HCT116 (cell line): ENCODE results near the gene EML1. TPM values are rescaled to one million over a fixed set of nuclear protein-coding genes. Genes with fewer than 3 reads are reported as not detected.

Experiments used
- ATAC-seq: fragments of 200-7000 bp; cut with Tn5 transposase; 2 replicates; pipeline ENCODE4 v1.9.1; 2020; ENCODE audit warnings: mild to moderate bottlenecking, moderate library complexity
- BruUV-seq: library from RNA; stranded (reverse); fragments of 400-500 nt; replicated peaks from 2 replicates; lab custom pipeline; 2021; lab: Mats Ljungman, UMichigan
- CTCF ChIA-PET: fragments of 300-600 bp; sonication (Branson Sonifier 250); formaldehyde crosslinking; loops from one replicate; lab custom pipeline; 2021; ENCODE audit warnings: antibody characterized with exemption; lab: Charles Lee
- POLR2A ChIA-PET: fragments of 300-600, 350-600 bp; sonication (Branson Sonifier 250); formaldehyde crosslinking; loops from one replicate; lab custom pipeline; 2021; ENCODE audit warnings: antibody characterized with exemption; lab: Charles Lee
- RAD21 ChIA-PET, 2 experiments: fragments of 300-600 bp; sonication (Branson Sonifier 250); formaldehyde crosslinking; loops; one replicate each; lab custom pipeline; 2023; ENCODE audit warnings: low total read pairs in 2 of 2; ENCODE audit not compliant: uncharacterized antibody in 2 of 2, unreplicated experiment in 2 of 2, low non-redundant PET in 1 of 2; lab: Charles Lee
- DNase-seq: peaks from one replicate; pipeline ENCODE4 v3.0.0-alpha.2; 2010; ENCODE audit warnings: low read depth, low spot score
- H2AFZ ChIP-seq: fragments of 200-600 bp; shearing (Covaris generic), sonication (generic); 2 replicates; pipeline ENCODE4 v1.6.1; 2017; ENCODE audit warnings: low read depth, mixed run types, mixed read lengths, antibody characterized with exemption, low read length; ENCODE audit not compliant: poor library complexity, severe bottlenecking
- H3K27ac ChIP-seq: 2 replicates; pipeline ENCODE4 v1.5.1; 2012; ENCODE audit warnings: low read depth, low read length
- H3K27me3 ChIP-seq: fragments of 200-600 bp; sonication (generic); 2 replicates; pipeline ENCODE4 v1.6.1; 2016; ENCODE audit warnings: mixed run types, low read length, mixed read lengths; ENCODE audit not compliant: insufficient read depth
- H3K36me3 ChIP-seq, 2 experiments: fragments of 200-500 bp in 1 of 2; fragments of 200-600 bp in 1 of 2; sonication (Bioruptor generic) in 1 of 2; sonication (generic) in 1 of 2; 2 replicates each; pipeline versions ENCODE4 v1.5.1 to v1.6.1; 2014 to 2016; ENCODE audit warnings: low read length in 2 of 2, inconsistent platforms in 1 of 2, mixed read lengths in 1 of 2, mixed run types in 1 of 2; ENCODE audit not compliant: insufficient read depth in 2 of 2, control insufficient read depth in 1 of 2
- H3K4me1 ChIP-seq, 2 experiments: fragments of 200-600 bp in 1 of 2; sonication (generic) in 1 of 2; 2 replicates each; pipeline versions ENCODE4 v1.5.1 to v1.6.1; 2012 to 2017; ENCODE audit warnings: low read length in 2 of 2, inconsistent platforms in 1 of 2, mild to moderate bottlenecking in 1 of 2, mixed read lengths in 1 of 2, mixed run types in 1 of 2, moderate library complexity in 1 of 2; ENCODE audit not compliant: insufficient read depth in 2 of 2, control insufficient read depth in 1 of 2
- H3K4me2 ChIP-seq: fragments of 200-600 bp; sonication (generic); 2 replicates; pipeline ENCODE4 v1.6.1; 2017; ENCODE audit warnings: mixed run types, low read length, mixed read lengths
- H3K4me3 ChIP-seq, 2 experiments: fragments of 200-600 bp in 1 of 2; sonication (generic) in 1 of 2; replicated peaks in 1 of 2; 2 replicates each; pipeline ENCODE4 v1.5.1; 2011 to 2016; ENCODE audit warnings: low read length in 2 of 2, control low read depth in 1 of 2, low read depth in 1 of 2, mild to moderate bottlenecking in 1 of 2, mixed read lengths in 1 of 2, mixed run types in 1 of 2
- H3K79me2 ChIP-seq: fragments of 200-600 bp; sonication (generic); 2 replicates; pipeline ENCODE4 v1.6.1; 2017; ENCODE audit warnings: mild to moderate bottlenecking, mixed run types, low read length, moderate library complexity, mixed read lengths; ENCODE audit not compliant: insufficient read depth
- H3K9ac ChIP-seq: fragments of 200-600 bp; sonication (generic); 2 replicates; pipeline ENCODE4 v1.6.1; 2016; ENCODE audit warnings: low read length, mixed read lengths
- H3K9me2 ChIP-seq: fragments of 200-600 bp; sonication (generic), shearing (Covaris generic); 2 replicates; pipeline ENCODE4 v1.6.1; 2017; ENCODE audit warnings: mixed run types, mild to moderate bottlenecking, moderate library complexity; ENCODE audit not compliant: insufficient read depth
- H3K9me3 ChIP-seq, 2 experiments: fragments of 200-500 bp in 1 of 2; fragments of 200-600 bp in 1 of 2; sonication (Bioruptor generic) in 1 of 2; sonication (generic) in 1 of 2; 2 replicates each; pipeline ENCODE4 v1.6.1; 2014 to 2017; ENCODE audit warnings: low read length in 2 of 2, mixed read lengths in 2 of 2, inconsistent platforms in 1 of 2, low read depth in 1 of 2, mild to moderate bottlenecking in 1 of 2, mixed run types in 1 of 2, moderate library complexity in 1 of 2; ENCODE audit not compliant: control insufficient read depth in 1 of 2, insufficient read depth in 1 of 2
- H4K20me1 ChIP-seq: fragments of 200-600 bp; sonication (generic), shearing (Covaris generic); 2 replicates; pipeline ENCODE4 v1.6.1; 2017; ENCODE audit warnings: mixed run types, mild to moderate bottlenecking, moderate library complexity; ENCODE audit not compliant: insufficient read depth
- CTCF ChIP-seq, 3 experiments: fragments of 200-600 bp in 1 of 3; sonication (generic) in 1 of 3; IDR thresholded peaks in 2 of 3; conservative IDR thresholded peaks in 1 of 3; 2 replicates each; pipeline ENCODE4 v1.5.1; 2012 to 2017; ENCODE audit warnings: low read depth in 2 of 3, low read length in 2 of 3, antibody characterized with exemption in 1 of 3, borderline replicate concordance in 1 of 3, control low read depth in 1 of 3, mild to moderate bottlenecking in 1 of 3, mixed read lengths in 1 of 3, mixed run types in 1 of 3, moderate library complexity in 1 of 3; ENCODE audit not compliant: insufficient read depth in 1 of 3
- EGR1 ChIP-seq: IDR thresholded peaks from 2 replicates; pipeline ENCODE4 v1.6.1; 2012; ENCODE audit warnings: low read depth
- EZH2 ChIP-seq: fragments of 200-600 bp; sonication (generic); IDR thresholded peaks from 2 replicates; pipeline ENCODE4 v1.6.1; 2017; ENCODE audit warnings: antibody characterized with exemption, mixed run types
- FOSL1 ChIP-seq: IDR thresholded peaks from 2 replicates; pipeline ENCODE4 v1.6.1; 2012; ENCODE audit warnings: low read depth
- MAX ChIP-seq: IDR thresholded peaks from 2 replicates; pipeline ENCODE4 v1.6.1; 2012
- POLR2A ChIP-seq: IDR thresholded peaks from 2 replicates; pipeline ENCODE4 v1.7.0; 2011; ENCODE audit warnings: borderline replicate concordance; ENCODE audit not compliant: insufficient read depth, insufficient read length; ENCODE audit errors: extremely low read depth
- TCF7L2 ChIP-seq: IDR thresholded peaks from 2 replicates; pipeline ENCODE4 v1.7.0; 2011; ENCODE audit warnings: borderline replicate concordance, inconsistent platforms; ENCODE audit not compliant: insufficient read depth, insufficient read length; ENCODE audit errors: extremely low read depth
- intact Hi-C: fragments of 100-400 bp; cut with micrococcal nuclease; formaldehyde crosslinking; loops from 2 replicates; pipeline ENCODE4 v1.10.0; 2022
- total RNA-seq: library from RNA; stranded (reverse); gene quantifications from one replicate; pipeline ENCODE4 v1.2.1, GENCODE V29; 2021; ENCODE audit not compliant: unreplicated experiment

Gene EML1
- total RNA-seq, 1 experiment from 2014 or later: 7.4 TPM

DNA sequence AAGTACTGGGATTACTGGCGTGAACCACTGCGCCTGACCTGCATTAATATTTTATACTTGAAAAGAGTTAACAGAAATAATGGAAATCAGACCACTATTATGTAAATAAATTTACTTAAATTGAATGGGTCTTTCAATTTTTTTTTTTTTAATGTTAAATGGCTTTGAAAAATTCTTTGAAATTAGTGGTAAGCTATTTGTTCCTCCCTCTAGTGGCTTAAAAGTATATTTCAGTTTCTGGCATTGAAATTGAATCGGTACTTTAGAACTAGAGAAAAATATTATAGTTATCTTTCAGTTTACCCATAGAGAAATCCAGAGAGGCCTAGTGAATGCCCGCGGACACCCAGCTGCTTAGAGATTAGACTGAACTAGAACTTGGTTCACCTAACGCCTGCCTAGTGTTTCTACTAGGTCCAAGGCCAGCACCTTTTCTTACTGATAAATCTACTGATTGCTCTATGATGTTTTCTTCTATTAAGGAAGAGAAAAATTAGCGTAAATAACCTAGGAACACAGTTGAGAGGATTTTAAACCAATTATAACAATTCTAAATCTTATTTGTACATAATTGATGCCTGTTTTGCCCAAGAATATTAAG, 106.5 kb downstream of the EML1 start:
- Histone ChIP-seq H4K20me1 (no peaks in the 10 kb centered on the region), H3K4me3 (no peak overlapping the region), H3K9me3 (no peaks in the 10 kb centered on the region), H3K36me3 (no peaks in the 10 kb centered on the region), H3K27ac (no peak overlapping the region), H3K79me2 (no peaks in the 10 kb centered on the region), H3K4me2 (no peak overlapping the region), H3K9ac (no peak overlapping the region), H3K27me3 (no peaks in the 10 kb centered on the region), H2AFZ (peak overlapping the region; percentile 62), H3K9me2 (no peaks in the 10 kb centered on the region), H3K4me1 (no peaks in the 10 kb centered on the region)
- BruUV-seq: no TSS peak
- DNase-seq (peak; percentile 8), ATAC-seq (peak; percentile 60)
- CTCF ChIA-PET: interaction anchor here (0.6 to 1.8 kb wide), 10 partner anchors 11 to 484 kb away, joined by 3 to 7 read pairs (median 4); partner anchors contain the start of gene CYP46A1
- POLR2A ChIA-PET: no interaction called here
- peak; percentile 34 to 62 (median 34); a peak in 3 of 6 replicates for TF ChIP-seq CTCF (IDR thresholded peaks at IDR 0.05 in 2 of 3, conservative IDR thresholded peaks at IDR 0.05 in 1 of 3; ENCODE audit: borderline replicate concordance in 1 of 3, insufficient read depth in 1 of 3, low read depth in 2 of 3, low read length in 2 of 3)
- TF ChIP-seq TCF7L2: no peak
- RAD21 ChIA-PET: interaction anchor here in 1 of 2 experiments (0.7 kb wide), 1 partner anchor 32 kb away, joined by 3 read pairs; no protein-coding TSS in a partner anchor
- intact Hi-C loops: no loop called here

DNA sequence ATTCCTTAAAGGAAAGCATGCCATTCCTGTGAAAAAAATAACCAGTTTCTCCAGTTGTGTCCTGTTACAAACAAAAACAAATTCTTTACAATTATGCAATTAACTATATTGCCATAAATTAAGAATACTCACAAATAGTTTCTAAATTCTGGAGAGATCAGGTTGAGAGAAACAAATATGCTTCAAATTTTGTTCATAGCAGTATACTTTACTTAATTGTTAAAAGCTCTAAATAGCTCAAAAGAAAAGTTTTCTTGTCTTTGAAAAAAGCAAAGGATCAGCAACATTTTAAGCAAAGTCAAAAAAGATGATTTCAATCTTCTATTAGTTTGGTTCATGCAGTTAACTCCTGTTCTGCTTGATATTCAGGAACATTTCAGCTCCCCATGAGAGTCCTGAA, 109.7 kb downstream of the EML1 start:
- Histone ChIP-seq H3K4me3 (no peak overlapping the region), H3K4me2 (no peak overlapping the region), H3K36me3 (no peaks in the 10 kb centered on the region), H3K9me3 (no peaks in the 10 kb centered on the region), H3K27ac (no peak overlapping the region), H3K9me2 (no peaks in the 10 kb centered on the region), H3K27me3 (no peaks in the 10 kb centered on the region), H3K79me2 (no peaks in the 10 kb centered on the region), H4K20me1 (no peaks in the 10 kb centered on the region), H3K4me1 (no peaks in the 10 kb centered on the region), H2AFZ (no peak overlapping the region), H3K9ac (no peak overlapping the region)
- BruUV-seq: no TSS peak
- ChIA-PET POLR2A (no interaction called here), RAD21 (no interaction called here), CTCF (no interaction called here)
- DNase-seq (no peak), ATAC-seq (no peak)
- TF ChIP-seq FOSL1 (no peak), EZH2 (no peak), MAX (no peak), EGR1 (no peak), POLR2A (no peak)
- intact Hi-C loops: no loop called here
